Activated B cell treated with CpG ODN at 0.5 μM for 24 hours (primary cell): ENCODE data around the gene CENPB. TPM values are rescaled to one million over a fixed set of nuclear protein-coding genes. Genes with fewer than 3 reads are reported as not detected.

ENCODE experiments used
- ATAC-seq: fragments of 200-7000 bp; cut with Tn5 transposase; one replicate; pipeline ENCODE4 v1.10.0; 2021; ENCODE audit warnings: low read depth, mild to moderate bottlenecking, moderate library complexity
- CTCF ChIA-PET: fragments of 350-600 bp; sonication (Branson Sonifier 250); formaldehyde crosslinking; loops from one replicate; lab custom pipeline; 2021; ENCODE audit warnings: antibody characterized with exemption; lab: Charles Lee
- POLR2A ChIA-PET: fragments of 350-600 bp; sonication (Branson Sonifier 250); formaldehyde crosslinking; loops from one replicate; lab custom pipeline; 2021; ENCODE audit warnings: antibody characterized with exemption; lab: Charles Lee
- DNase-seq: peaks from one replicate; pipeline ENCODE4 v3.0.0; 2022
- H3K27ac Mint-ChIP-seq: one replicate; pipeline ENCODE4 v1.8.0; 2020; ENCODE audit warnings: mixed read lengths
- H3K27me3 Mint-ChIP-seq: one replicate; pipeline ENCODE4 v1.8.0; 2021; ENCODE audit warnings: mixed read lengths
- H3K36me3 Mint-ChIP-seq: one replicate; pipeline ENCODE4 v1.8.0; 2021; ENCODE audit warnings: low read depth, mixed read lengths
- H3K4me1 Mint-ChIP-seq: one replicate; pipeline ENCODE4 v1.8.0; 2021; ENCODE audit warnings: mixed read lengths
- H3K4me3 Mint-ChIP-seq: one replicate; pipeline ENCODE4 v1.8.0; 2020; ENCODE audit warnings: mild to moderate bottlenecking, mixed read lengths
- H3K9me3 Mint-ChIP-seq: one replicate; pipeline ENCODE4 v1.8.0; 2020; ENCODE audit warnings: mixed read lengths
- intact Hi-C: fragments of 100-400 bp; cut with micrococcal nuclease; formaldehyde crosslinking; loops from one replicate; pipeline ENCODE4 v1.15.1; 2024
- total RNA-seq: library from RNA; stranded (reverse); gene quantifications from 2 replicates; pipeline ENCODE4 v1.2.3, GENCODE V29; 2022
- TF ChIP-seq, protein P1 (sequence below): fragments of 200-600 bp; IDR thresholded peaks from one replicate; pipeline ENCODE4 v1.8.0; 2022; ENCODE audit warnings: antibody characterized with exemption, mild to moderate bottlenecking

CENPB gene
- total RNA-seq, 1 donor from 2014 or later = 51.7 TPM

DNA sequence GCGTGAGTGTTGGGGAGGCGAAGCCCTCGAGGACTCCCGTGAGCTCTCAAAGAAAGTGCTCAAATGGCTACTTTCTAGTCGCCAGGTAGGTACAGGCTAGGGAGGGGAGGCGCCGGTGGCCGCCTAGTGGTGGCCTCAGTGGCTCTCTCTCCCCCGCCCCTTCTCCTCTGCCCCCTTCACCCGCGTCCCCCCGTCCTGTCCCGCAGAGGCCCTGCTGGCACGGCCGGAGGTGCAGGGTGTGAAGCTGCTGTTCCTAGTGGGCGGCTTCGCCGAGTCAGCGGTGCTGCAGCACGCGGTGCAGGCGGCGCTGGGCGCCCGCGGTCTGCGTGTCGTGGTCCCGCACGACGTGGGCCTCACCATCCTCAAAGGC, 35.2 kb downstream of the CENPB start:
- ATAC-seq (no peak), DNase-seq (no peak)
- H3K4me1 Mint-ChIP-seq = peaks cover 11% of the 10 kb centered on the region
- no peak overlapping the region for H3K4me3 Mint-ChIP-seq
- ChIA-PET CTCF (interaction anchor here (1.2 to 5.5 kb wide), 2 partner anchors 16 to 41 kb away, joined by 5 to 32 read pairs; partner anchors contain the start of gene ADISSP), POLR2A (no interaction called here)
- peaks cover 6% of the 10 kb centered on the region for H3K36me3 Mint-ChIP-seq
- intact Hi-C loops = no loop called here
- no peaks in the 10 kb centered on the region for H3K27me3 Mint-ChIP-seq
- TF ChIP-seq, protein P1, sequence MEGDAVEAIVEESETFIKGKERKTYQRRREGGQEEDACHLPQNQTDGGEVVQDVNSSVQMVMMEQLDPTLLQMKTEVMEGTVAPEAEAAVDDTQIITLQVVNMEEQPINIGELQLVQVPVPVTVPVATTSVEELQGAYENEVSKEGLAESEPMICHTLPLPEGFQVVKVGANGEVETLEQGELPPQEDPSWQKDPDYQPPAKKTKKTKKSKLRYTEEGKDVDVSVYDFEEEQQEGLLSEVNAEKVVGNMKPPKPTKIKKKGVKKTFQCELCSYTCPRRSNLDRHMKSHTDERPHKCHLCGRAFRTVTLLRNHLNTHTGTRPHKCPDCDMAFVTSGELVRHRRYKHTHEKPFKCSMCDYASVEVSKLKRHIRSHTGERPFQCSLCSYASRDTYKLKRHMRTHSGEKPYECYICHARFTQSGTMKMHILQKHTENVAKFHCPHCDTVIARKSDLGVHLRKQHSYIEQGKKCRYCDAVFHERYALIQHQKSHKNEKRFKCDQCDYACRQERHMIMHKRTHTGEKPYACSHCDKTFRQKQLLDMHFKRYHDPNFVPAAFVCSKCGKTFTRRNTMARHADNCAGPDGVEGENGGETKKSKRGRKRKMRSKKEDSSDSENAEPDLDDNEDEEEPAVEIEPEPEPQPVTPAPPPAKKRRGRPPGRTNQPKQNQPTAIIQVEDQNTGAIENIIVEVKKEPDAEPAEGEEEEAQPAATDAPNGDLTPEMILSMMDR = no peak
- H3K27ac Mint-ChIP-seq = no peak overlapping the region
- no peaks in the 10 kb centered on the region for H3K9me3 Mint-ChIP-seq

DNA sequence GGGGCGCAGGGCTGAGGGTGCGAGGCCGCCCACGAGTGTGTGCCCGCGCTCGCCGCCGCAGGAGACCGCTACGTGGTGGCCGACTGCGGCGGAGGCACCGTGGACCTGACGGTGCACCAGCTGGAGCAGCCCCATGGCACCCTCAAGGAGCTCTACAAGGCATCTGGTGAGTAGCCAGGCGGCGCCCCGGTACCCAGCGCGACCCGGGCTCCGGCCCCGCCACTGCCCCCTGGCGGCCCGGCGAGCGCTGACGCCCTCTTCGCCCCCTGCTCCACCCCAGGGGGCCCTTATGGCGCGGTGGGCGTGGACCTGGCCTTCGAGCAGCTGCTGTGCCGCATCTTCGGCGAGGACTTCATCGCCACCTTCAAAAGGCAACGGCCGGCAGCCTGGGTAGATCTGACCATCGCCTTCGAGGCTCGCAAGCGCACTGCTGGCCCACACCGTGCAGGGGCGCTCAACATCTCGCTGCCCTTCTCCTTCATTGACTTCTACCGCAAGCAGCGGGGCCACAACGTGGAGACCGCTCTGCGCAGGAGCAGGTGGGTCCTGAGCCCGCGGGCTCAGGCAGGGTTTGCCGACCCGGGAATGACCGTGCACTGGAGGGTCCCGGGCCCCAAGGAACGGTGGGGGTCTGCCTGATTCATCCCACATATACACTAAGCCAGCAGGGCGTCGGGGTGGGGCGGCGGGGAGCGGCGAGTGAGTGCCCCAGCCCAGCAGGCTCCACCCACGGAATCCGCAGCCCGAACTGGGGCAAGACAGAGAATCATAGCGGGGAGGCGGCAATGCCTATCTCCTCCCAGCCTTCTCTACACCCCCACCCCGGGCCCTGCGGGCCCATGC, 36.6 kb downstream of the CENPB start:
- POLR2A ChIA-PET = no interaction called here
- Mint-ChIP-seq H3K4me1 (peaks cover 15% of the 10 kb centered on the region), H3K27me3 (peaks cover 10% of the 10 kb centered on the region), H3K36me3 (peaks cover 5% of the 10 kb centered on the region), H3K27ac (no peak overlapping the region), H3K9me3 (no peaks in the 10 kb centered on the region), H3K4me3 (no peak overlapping the region)
- intact Hi-C loops = no loop called here
- CTCF ChIA-PET = interaction anchor here (1.2 kb wide), 1 partner anchor 39 kb away, joined by 5 read pairs; no protein-coding TSS in a partner anchor
- TF ChIP-seq, protein P1 = no peak
- ATAC-seq = no peak
- DNase-seq = no peak

DNA sequence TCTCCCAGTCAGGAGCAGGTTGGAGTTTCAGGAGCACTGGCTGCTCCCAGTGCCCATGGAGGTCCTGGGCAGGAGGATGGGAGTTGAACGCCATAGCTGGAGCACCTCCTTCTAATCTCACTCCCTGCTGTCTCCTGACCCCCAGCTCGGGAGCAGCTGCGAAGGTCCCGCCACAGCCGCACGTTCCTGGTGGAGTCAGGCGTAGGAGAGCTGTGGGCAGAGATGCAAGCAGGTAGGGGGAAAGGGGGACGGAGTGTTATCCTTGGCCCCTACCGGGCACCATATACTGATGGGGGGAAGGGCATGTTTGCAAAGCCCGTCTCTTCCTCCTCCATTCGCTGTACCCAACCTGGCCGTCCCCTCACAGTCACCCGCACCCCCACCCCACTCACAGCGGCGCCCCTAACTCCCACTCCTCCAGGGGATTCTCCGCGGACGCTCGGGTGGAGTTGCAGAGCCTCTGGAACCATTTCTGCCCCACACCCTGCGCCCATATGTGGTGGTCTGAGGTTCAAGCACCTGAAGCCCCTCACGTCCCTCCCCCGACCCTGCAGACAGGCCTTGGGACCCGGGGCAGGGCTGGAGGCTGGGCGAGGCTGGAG, 37.4 kb downstream of the CENPB start:
- CTCF ChIA-PET = no interaction called here
- Mint-ChIP-seq H3K27me3 (peaks cover 17% of the 10 kb centered on the region), H3K9me3 (no peaks in the 10 kb centered on the region), H3K4me1 (peaks cover 21% of the 10 kb centered on the region), H3K4me3 (no peak overlapping the region), H3K36me3 (peaks cover 2% of the 10 kb centered on the region), H3K27ac (no peak overlapping the region)
- TF ChIP-seq, protein P1 = no peak
- intact Hi-C loops = no loop called here
- no peak for DNase-seq
- no peak for ATAC-seq
- POLR2A ChIA-PET = no interaction called here

DNA sequence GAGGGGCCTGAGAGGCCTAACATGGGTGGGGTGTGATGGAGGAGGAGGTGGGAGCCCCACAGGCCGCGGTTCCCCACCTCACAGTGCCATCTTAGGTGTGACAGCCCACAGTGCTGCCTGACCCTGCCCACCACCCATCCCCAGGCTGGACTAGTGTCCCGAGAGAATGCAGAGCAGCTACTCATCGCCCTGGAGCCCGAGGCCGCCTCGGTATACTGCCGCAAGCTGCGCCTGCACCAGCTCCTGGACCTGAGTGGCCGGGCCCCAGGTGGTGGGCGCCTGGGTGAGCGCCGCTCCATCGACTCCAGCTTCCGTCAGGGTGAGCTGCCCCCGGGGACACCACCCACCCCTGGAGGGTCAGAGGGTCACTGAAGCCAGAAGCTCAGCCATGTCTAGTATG, 38.5 kb downstream of the CENPB start:
- CTCF ChIA-PET = no interaction called here
- Mint-ChIP-seq H3K4me3 (no peak overlapping the region), H3K9me3 (no peaks in the 10 kb centered on the region), H3K4me1 (peaks cover 22% of the 10 kb centered on the region), H3K36me3 (no peaks in the 10 kb centered on the region), H3K27ac (no peak overlapping the region), H3K27me3 (peaks cover 18% of the 10 kb centered on the region)
- intact Hi-C loops = no loop called here
- TF ChIP-seq, protein P1 = no peak
- POLR2A ChIA-PET = interaction anchor here (0.6 kb wide), 1 partner anchor 31 kb away, joined by 3 read pairs; no protein-coding TSS in a partner anchor
- ATAC-seq = no peak
- no peak for DNase-seq

DNA sequence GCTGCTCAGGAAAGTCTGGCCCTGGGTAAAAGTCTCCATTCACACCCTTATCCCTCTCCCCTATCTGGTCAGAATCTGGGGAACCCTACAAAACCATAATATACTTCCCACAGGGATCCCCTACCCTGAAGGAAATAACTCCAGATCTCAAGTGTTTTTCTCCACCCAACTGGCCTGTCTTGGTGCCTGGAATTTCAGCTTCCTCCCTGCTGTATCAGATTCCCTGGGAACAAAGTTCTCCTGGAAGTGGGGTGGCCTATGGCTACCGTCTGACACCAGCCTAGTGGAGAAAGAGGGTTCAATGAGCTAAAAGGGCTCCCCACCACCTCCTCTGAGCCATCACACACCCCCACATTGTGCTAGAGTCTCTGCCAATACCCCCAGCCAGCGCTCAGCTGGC, 39.1 kb downstream of the CENPB start:
- H3K9me3 Mint-ChIP-seq = no peaks in the 10 kb centered on the region
- no peak overlapping the region for H3K27ac Mint-ChIP-seq
- TF ChIP-seq, protein P1 = no peak
- H3K36me3 Mint-ChIP-seq = no peaks in the 10 kb centered on the region
- intact Hi-C loops = no loop called here
- peaks cover 18% of the 10 kb centered on the region for H3K27me3 Mint-ChIP-seq
- DNase-seq (no peak), ATAC-seq (no peak)
- POLR2A ChIA-PET = interaction anchor here (0.6 kb wide), 1 partner anchor 32 kb away, joined by 3 read pairs; no protein-coding TSS in a partner anchor
- peaks cover 20% of the 10 kb centered on the region for H3K4me1 Mint-ChIP-seq
- CTCF ChIA-PET = no interaction called here
- H3K4me3 Mint-ChIP-seq = no peak overlapping the region
